ENCODE results near the gene RELN.

The RELN gene

GRCh38 chr7:103580031-103580430 is 409.4 kb downstream of the RELN start:
- no peaks in the 10 kb centered on the region for H3K36me3 ChIP-seq (ENCODE audit: control insufficient read depth, insufficient read depth, low read length)
- H3K27me3 ChIP-seq (ENCODE audit: control insufficient read depth, insufficient read depth, low read length): no peaks in the 10 kb centered on the region
- H3K4me1 ChIP-seq (ENCODE audit: control insufficient read depth, insufficient read depth, low read length): no peaks in the 10 kb centered on the region
- H3K9ac ChIP-seq (ENCODE audit: low read length): no peak overlapping the region
- H3K4me3 ChIP-seq (ENCODE audit: low read length): no peak overlapping the region
- H3K27ac ChIP-seq (ENCODE audit: low read depth, low read length): no peak overlapping the region

GRCh38 chr7:103577059-103577458 is 412.4 kb downstream of the RELN start:
- H3K4me1 ChIP-seq (ENCODE audit: control insufficient read depth, insufficient read depth, low read length): no peaks in the 10 kb centered on the region
- no peak overlapping the region for H3K4me3 ChIP-seq (ENCODE audit: low read length)
- no peaks in the 10 kb centered on the region for H3K27me3 ChIP-seq (ENCODE audit: control insufficient read depth, insufficient read depth, low read length)
- H3K27ac ChIP-seq (ENCODE audit: low read depth, low read length): no peak overlapping the region
- no peaks in the 10 kb centered on the region for H3K36me3 ChIP-seq (ENCODE audit: control insufficient read depth, insufficient read depth, low read length)
- no peak overlapping the region for H3K9ac ChIP-seq (ENCODE audit: low read length)

- Histone ChIP-seq H3K27ac (ENCODE audit: low read depth, low read length) (no peak overlapping the region), H3K4me3 (ENCODE audit: low read length) (no peak overlapping the region), H3K36me3 (ENCODE audit: control insufficient read depth, insufficient read depth, low read length) (no peaks in the 10 kb centered on the region), H3K4me1 (ENCODE audit: control insufficient read depth, insufficient read depth, low read length) (no peaks in the 10 kb centered on the region), H3K27me3 (ENCODE audit: control insufficient read depth, insufficient read depth, low read length) (no peaks in the 10 kb centered on the region), H3K9ac (ENCODE audit: low read length) (no peak overlapping the region)
Observed at GRCh38 chr7:103576641-103577040, 412.8 kb downstream of the RELN start.

- H3K27me3 ChIP-seq (ENCODE audit: control insufficient read depth, insufficient read depth, low read length): no peaks in the 10 kb centered on the region
- H3K36me3 ChIP-seq (ENCODE audit: control insufficient read depth, insufficient read depth, low read length): no peaks in the 10 kb centered on the region
- no peak overlapping the region for H3K4me3 ChIP-seq (ENCODE audit: low read length)
- H3K4me1 ChIP-seq (ENCODE audit: control insufficient read depth, insufficient read depth, low read length): no peaks in the 10 kb centered on the region
- H3K9ac ChIP-seq (ENCODE audit: low read length): no peak overlapping the region
- no peak overlapping the region for H3K27ac ChIP-seq (ENCODE audit: low read depth, low read length)
Observed at GRCh38 chr7:103574576-103574975, 414.9 kb downstream of the RELN start.

- H3K27me3 ChIP-seq (ENCODE audit: control insufficient read depth, insufficient read depth, low read length): no peaks in the 10 kb centered on the region
- no peaks in the 10 kb centered on the region for H3K36me3 ChIP-seq (ENCODE audit: control insufficient read depth, insufficient read depth, low read length)
- H3K27ac ChIP-seq (ENCODE audit: low read depth, low read length): no peak overlapping the region
- H3K4me1 ChIP-seq (ENCODE audit: control insufficient read depth, insufficient read depth, low read length): no peaks in the 10 kb centered on the region
- H3K4me3 ChIP-seq (ENCODE audit: low read length): no peak overlapping the region
- H3K9ac ChIP-seq (ENCODE audit: low read length): no peak overlapping the region
Observed at GRCh38 chr7:103573479-103574058, 415.9 kb downstream of the RELN start.

- Histone ChIP-seq H3K27me3 (ENCODE audit: control insufficient read depth, insufficient read depth, low read length) (no peaks in the 10 kb centered on the region), H3K27ac (ENCODE audit: low read depth, low read length) (no peak overlapping the region), H3K36me3 (ENCODE audit: control insufficient read depth, insufficient read depth, low read length) (no peaks in the 10 kb centered on the region), H3K4me3 (ENCODE audit: low read length) (no peak overlapping the region), H3K9ac (ENCODE audit: low read length) (no peak overlapping the region), H3K4me1 (ENCODE audit: control insufficient read depth, insufficient read depth, low read length) (no peaks in the 10 kb centered on the region)
Observed at GRCh38 chr7:103571586-103571985, 417.9 kb downstream of the RELN start.

- no peak overlapping the region for H3K27ac ChIP-seq (ENCODE audit: low read depth, low read length)
- H3K4me1 ChIP-seq (ENCODE audit: control insufficient read depth, insufficient read depth, low read length): no peaks in the 10 kb centered on the region
- no peaks in the 10 kb centered on the region for H3K27me3 ChIP-seq (ENCODE audit: control insufficient read depth, insufficient read depth, low read length)
- no peak overlapping the region for H3K9ac ChIP-seq (ENCODE audit: low read length)
- H3K4me3 ChIP-seq (ENCODE audit: low read length): no peak overlapping the region
- no peaks in the 10 kb centered on the region for H3K36me3 ChIP-seq (ENCODE audit: control insufficient read depth, insufficient read depth, low read length)
Observed at GRCh38 chr7:103569621-103570305, 419.7 kb downstream of the RELN start.

- Histone ChIP-seq H3K4me3 (ENCODE audit: low read length) (no peak overlapping the region), H3K9ac (ENCODE audit: low read length) (no peak overlapping the region), H3K27me3 (ENCODE audit: control insufficient read depth, insufficient read depth, low read length) (no peaks in the 10 kb centered on the region), H3K27ac (ENCODE audit: low read depth, low read length) (no peak overlapping the region), H3K36me3 (ENCODE audit: control insufficient read depth, insufficient read depth, low read length) (no peaks in the 10 kb centered on the region), H3K4me1 (ENCODE audit: control insufficient read depth, insufficient read depth, low read length) (no peaks in the 10 kb centered on the region)
Observed at GRCh38 chr7:103564416-103564815, 425.0 kb downstream of the RELN start.

- no peak overlapping the region for H3K27ac ChIP-seq (ENCODE audit: low read depth, low read length)
- no peak overlapping the region for H3K9ac ChIP-seq (ENCODE audit: low read length)
- H3K27me3 ChIP-seq (ENCODE audit: control insufficient read depth, insufficient read depth, low read length): no peaks in the 10 kb centered on the region
Observed at GRCh38 chr7:103560136-103560535, 429.3 kb downstream of the RELN start.

GRCh38 chr7:103551016-103551415 is 438.4 kb downstream of the RELN start:
- no peaks in the 10 kb centered on the region for H3K36me3 ChIP-seq (ENCODE audit: control insufficient read depth, insufficient read depth, low read length)
- H3K27ac ChIP-seq (ENCODE audit: low read depth, low read length): no peak overlapping the region
- no peaks in the 10 kb centered on the region for H3K4me1 ChIP-seq (ENCODE audit: control insufficient read depth, insufficient read depth, low read length)
- no peak overlapping the region for H3K4me3 ChIP-seq (ENCODE audit: low read length)
- no peak overlapping the region for H3K9ac ChIP-seq (ENCODE audit: low read length)
- no peaks in the 10 kb centered on the region for H3K27me3 ChIP-seq (ENCODE audit: control insufficient read depth, insufficient read depth, low read length)

More at GRCh38 chr7:103560136-103560535, 429.3 kb downstream of the RELN start:
- Histone ChIP-seq H3K4me1 (ENCODE audit: control insufficient read depth, insufficient read depth, low read length) (no peaks in the 10 kb centered on the region), H3K4me3 (ENCODE audit: low read length) (no peak overlapping the region), H3K36me3 (ENCODE audit: control insufficient read depth, insufficient read depth, low read length) (no peaks in the 10 kb centered on the region)

- H3K4me3 ChIP-seq (ENCODE audit: low read length): no peak overlapping the region
- H3K36me3 ChIP-seq (ENCODE audit: control insufficient read depth, insufficient read depth, low read length): no peaks in the 10 kb centered on the region
- H3K9ac ChIP-seq (ENCODE audit: low read length): no peak overlapping the region
- H3K4me1 ChIP-seq (ENCODE audit: control insufficient read depth, insufficient read depth, low read length): no peaks in the 10 kb centered on the region
- no peak overlapping the region for H3K27ac ChIP-seq (ENCODE audit: low read depth, low read length)
- H3K27me3 ChIP-seq (ENCODE audit: control insufficient read depth, insufficient read depth, low read length): no peaks in the 10 kb centered on the region
Observed at GRCh38 chr7:103549786-103550185, 439.7 kb downstream of the RELN start.

GRCh38 chr7:103547451-103548284 is 441.8 kb downstream of the RELN start:
- Histone ChIP-seq H3K4me1 (ENCODE audit: control insufficient read depth, insufficient read depth, low read length) (no peaks in the 10 kb centered on the region), H3K27me3 (ENCODE audit: control insufficient read depth, insufficient read depth, low read length) (no peaks in the 10 kb centered on the region), H3K4me3 (ENCODE audit: low read length) (no peak overlapping the region), H3K36me3 (ENCODE audit: control insufficient read depth, insufficient read depth, low read length) (no peaks in the 10 kb centered on the region), H3K27ac (ENCODE audit: low read depth, low read length) (no peak overlapping the region), H3K9ac (ENCODE audit: low read length) (no peak overlapping the region)

Data from rectal smooth muscle tissue (tissue), 1 donor.